Mammary epithelial cell (primary cell): ENCODE data around the gene OR2G6.
"Not testable (repeated sequence)": the region's sequence is repeated elsewhere in the genome, so short reads cannot be mapped to it uniquely, and the experiment has no call there.

Experiments used
- EZH2 ChIP-seq: IDR thresholded peaks from 2 replicates; pipeline ENCODE4 v1.6.1; 2012; ENCODE audit warnings: low read length, inconsistent platforms, borderline replicate concordance
- TF ChIP-seq, protein P1 (sequence below), 2 donors: IDR thresholded peaks in 1 of 2; conservative IDR thresholded peaks in 1 of 2; 2 replicates each; pipeline ENCODE4 v1.5.1; 2011 to 2012; ENCODE audit warnings: inconsistent platforms in 2 of 2, low read length in 2 of 2, mild to moderate bottlenecking in 2 of 2, control low read depth in 1 of 2, low read depth in 1 of 2; ENCODE audit not compliant: insufficient read depth in 1 of 2; ENCODE audit errors: extremely low read depth in 1 of 2

DNA sequence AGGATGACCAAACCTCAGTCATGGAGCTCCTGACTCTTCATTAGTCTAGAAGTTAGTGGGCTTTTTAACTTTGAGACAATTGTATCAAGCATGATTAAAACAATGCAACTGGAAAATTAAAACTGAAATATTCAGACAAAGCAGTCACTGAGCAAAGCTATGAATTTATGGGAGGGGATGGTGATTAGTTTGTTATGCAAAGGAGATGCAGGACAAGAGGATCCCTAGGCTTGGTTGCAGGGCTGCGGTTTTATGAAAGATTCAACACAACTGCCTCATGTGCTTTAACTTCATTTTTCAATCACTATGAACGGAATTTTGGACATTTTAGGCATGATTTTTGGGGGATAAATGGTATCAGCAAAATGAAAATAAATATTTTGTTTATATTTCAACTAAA, 35.8 kb upstream of the OR2G6 start:
- TF ChIP-seq, protein P1, sequence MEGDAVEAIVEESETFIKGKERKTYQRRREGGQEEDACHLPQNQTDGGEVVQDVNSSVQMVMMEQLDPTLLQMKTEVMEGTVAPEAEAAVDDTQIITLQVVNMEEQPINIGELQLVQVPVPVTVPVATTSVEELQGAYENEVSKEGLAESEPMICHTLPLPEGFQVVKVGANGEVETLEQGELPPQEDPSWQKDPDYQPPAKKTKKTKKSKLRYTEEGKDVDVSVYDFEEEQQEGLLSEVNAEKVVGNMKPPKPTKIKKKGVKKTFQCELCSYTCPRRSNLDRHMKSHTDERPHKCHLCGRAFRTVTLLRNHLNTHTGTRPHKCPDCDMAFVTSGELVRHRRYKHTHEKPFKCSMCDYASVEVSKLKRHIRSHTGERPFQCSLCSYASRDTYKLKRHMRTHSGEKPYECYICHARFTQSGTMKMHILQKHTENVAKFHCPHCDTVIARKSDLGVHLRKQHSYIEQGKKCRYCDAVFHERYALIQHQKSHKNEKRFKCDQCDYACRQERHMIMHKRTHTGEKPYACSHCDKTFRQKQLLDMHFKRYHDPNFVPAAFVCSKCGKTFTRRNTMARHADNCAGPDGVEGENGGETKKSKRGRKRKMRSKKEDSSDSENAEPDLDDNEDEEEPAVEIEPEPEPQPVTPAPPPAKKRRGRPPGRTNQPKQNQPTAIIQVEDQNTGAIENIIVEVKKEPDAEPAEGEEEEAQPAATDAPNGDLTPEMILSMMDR (conservative IDR thresholded peaks at IDR 0.05 in 1 of 2, IDR thresholded peaks at IDR 0.05 in 1 of 2; ENCODE audit: extremely low read depth in 1 of 2, insufficient read depth in 1 of 2, low read depth in 1 of 2, low read length in 2 of 2), result not testable (repeated sequence)
- TF ChIP-seq EZH2, result not testable (repeated sequence)
